Activated T-cell treated with anti-CD3 and anti-CD28 coated beads for 1 hour (primary cell): ENCODE data around the gene VPS13D.
"Not testable (repeated sequence)": the region's sequence is repeated elsewhere in the genome, so short reads cannot be mapped to it uniquely, and the experiment has no call there.

Experiments used
- DNase-seq: peaks from one replicate; pipeline ENCODE4 v3.0.0-alpha.2; 2020; ENCODE audit warnings: low read depth

VPS13D gene

DNA sequence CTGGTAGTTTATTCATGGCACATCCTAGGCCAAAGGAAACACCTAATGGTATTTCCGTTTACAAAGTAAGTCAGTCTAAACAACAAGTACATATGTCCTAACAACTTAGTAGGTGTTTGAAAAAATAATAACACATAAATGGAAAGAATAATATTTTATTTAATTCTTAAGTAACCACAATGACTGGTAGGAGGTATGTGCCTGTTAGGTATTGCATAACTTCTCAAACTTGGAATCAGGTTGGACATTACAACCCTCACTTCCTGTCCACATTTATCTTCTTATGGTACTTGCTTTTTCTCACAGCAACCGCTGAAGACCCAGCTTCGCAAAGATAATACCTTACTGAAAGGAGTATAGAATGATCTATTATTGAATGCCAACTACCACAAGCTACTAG, 64.2 kb downstream of the VPS13D start:
- no peak for DNase-seq

DNA sequence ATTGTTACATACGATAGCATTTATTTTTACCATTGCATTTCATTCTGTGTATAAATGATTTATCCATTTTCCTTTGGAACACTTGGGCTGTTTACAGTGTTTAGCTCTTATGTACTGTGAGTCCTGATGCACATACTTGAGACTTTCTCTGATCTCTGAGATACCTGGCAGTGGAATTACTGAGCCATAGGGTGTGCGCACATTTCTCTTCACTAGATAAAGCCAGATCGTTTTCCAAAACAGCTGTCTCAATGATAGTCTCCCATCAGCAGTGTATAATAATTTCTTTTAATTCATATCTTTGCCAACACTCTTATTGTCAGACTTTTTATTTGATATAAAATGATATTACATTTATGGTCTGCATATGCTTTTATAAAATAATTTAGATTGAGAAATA, 66.2 kb downstream of the VPS13D start:
- DNase-seq, result no peak

DNA sequence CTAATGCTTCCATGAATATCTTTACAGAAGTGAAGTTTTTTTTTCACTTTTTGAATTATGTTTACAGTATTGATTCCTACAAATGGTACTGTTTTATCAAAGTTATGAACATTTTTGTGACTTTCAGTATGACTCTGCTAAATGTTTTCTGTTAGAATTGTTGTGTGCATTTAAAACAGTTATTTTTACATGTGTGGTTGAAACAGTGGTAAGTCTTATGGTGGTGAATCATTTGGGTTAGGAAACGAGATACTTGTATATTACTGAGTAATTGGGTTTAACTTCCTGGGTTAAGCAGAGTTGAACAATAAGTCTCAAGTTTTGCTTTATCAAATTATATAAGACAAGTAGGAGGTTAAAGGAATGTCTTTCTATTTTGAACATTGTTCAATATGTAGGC, 66.8 kb downstream of the VPS13D start:
- no peak for DNase-seq

DNA sequence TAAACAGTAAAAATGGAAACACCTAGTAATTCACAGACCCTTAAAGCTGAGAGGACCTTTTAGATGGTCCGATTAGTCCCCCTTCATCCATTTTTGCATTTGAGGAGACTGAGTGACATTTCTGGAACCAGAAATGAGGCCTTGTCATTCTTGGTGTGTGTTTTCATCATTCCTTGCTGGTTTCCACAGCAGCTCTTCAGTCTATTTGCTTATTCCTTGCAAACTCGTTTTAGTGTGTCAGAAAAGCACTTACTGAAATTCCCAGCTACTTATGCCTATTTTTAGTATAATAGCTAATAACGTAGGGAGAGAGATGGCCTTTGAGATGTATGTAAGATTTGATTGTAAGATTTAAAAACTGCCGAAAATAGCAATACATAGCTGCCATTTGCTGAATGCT, 70.9 kb downstream of the VPS13D start:
- no peak for DNase-seq

DNA sequence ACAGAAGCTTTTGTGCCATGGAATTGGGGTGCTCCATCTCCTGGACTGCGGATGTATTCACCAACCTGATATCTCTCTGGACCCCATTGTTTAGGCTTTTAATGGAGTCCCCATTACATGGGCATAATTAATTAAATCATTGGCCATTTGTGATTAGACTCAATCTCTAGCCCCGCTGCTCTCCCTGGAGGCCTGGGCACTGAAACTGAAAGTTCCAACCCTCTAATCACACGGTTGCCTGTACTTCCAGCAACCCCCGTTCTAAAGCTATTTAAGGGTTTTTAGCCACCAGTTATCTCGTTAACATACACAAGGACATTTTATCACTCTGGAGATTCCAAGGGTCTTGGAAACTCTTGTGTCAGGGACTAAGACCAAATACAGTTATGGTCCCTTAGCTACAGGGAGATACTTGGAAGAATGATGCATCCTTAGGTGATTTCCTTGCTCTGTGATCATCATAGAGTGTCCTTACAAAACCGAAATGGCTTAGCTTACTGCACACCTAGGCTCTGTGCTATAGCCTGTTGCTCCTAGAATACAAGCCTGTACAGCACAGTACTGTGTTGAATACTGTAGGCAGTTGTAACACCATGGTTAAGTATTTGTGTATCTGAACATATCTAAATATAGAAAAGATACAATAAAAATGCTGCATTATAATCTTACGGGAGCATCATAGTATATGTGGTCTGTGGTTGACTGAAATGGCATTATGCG, 71.8 kb downstream of the VPS13D start:
- DNase-seq, result no peak

DNA sequence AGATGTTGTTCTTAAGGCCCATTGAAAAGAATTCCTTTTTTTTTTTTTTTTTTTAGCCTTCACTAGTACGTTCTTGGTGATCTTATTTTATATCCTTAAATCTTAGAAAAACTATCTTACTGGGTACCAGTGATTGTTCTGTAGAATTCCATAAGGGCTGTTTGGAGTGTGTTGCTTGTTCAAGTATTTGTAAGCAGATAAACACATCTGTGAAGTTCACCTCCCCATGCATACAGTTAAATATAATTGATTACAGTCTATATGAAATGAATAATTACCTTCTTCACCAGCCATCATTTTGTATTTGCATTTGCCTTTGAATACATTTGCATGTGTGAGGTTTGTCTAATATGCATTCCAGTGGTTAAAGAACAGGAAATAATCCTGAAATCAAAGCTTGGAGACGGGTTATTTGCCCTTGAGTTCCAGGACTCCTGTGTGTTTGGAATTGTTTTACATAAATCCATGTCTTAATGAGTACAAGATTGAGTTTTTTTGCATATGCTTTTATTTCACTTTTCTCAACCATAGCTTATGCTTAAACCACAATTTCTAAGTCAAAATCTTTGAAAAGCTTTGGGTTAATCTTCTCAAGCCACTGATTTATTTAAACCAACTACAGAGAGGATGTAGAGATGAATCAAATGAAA, 73.1 kb downstream of the VPS13D start:
- no peak for DNase-seq

DNA sequence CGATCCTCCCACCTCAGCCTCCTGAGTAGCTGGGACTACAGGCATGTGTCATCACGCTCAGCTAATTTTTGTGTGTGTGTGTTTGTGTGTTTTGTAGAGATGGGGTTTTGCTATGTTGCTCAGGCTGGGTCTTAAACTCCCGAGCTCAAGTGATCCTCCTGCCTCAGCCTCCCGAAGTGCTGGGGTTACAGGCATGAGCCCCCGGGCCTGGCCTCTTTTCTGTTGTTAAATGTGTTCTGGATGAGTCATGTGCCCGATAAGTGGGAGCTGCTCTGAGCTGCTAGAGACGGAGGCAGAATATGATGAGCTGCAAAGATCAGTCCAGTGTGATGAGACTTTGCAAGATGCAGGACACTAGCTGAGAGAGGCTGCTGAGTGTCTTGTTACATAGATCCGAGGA, 75.5 kb downstream of the VPS13D start:
- no peak for DNase-seq

DNA sequence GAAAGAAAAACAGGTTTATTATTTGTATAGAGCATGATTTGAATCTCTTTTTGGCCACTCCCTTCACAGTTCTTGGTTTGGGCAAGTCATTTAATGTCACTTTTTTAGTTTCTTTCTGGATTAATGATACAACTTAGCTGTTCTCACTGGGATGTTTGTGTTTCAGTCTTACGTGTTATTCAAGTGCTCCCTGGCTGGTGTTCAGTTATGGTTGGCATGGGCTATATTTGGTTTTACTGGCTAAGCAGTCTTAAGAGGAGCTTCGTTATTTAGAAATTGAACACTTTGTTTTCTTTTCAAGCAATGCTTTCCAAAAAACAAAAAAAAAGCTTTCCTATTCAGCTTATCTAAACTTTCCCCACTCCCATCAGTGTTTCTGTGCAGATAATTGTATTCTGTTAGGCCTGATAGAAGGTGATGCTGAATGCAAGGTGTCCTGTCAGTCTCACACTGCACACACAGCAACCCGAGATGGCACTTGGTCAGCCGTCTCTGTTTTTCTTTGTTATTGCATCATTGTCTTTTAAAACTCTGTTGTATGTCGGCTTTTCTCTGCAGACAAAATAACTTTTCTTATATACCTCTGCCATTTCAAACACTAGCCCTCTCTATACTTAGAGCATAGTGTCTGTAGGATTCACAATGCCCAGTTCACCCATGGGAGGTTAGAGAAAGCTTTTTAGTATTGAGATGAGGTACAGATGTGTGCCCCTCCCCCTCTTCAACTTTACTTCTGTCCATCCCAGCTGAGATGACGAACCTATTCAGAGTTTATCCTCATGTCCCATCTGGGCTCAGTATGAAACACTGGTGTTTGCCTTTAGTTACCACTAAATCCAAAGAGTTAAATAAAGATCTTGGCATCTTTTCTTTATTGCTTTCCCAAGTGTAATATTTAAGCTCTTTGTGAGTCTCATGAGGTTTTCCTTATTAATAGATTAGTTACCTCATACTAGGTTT, 80.2 kb downstream of the VPS13D start:
- no peak for DNase-seq

DNA sequence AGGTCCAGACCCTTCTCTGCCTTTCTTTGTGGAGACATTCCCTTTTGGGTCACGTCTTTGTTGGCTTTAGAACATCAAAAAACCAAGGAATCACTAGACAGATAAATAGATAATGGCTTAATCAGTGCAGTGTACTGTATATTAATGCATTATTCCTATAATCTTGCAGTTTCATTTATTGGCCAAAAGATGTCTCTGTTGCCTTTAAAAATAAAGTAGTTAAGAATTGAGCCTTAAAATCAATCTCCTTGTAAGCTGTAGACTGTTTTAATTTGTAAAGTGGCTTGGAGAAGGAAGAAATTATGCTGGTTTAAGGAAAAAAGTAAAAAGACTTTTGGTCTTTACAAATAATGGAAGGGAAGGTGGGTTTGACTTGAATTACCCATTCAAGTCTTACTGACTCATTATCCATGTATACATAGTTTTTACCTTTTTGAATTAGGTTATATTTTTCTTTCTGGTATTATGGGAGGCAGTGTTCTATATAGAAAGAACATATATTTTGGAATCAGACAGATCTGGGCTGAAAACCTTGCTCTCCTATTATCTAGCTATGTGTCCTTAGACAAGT, 84.6 kb downstream of the VPS13D start:
- no peak for DNase-seq

DNA sequence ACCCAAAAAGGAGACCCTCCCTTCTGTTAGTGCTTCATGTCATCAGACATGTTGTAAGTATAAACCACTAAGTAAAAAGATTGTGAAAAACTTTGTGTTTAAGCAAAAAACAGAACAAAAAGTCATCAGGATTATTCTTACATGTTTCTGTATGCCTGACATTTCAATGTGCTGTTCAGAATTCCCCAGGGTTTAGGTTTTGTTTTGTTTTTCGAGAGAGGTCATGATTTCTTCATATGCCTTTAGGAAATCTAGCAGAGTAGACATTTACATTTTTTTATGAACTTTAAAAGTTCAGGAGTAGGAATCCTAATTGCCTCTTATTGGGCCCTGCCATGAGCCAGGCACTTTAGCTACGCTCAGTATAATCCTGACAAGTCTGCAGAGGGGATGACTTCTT, 85.3 kb downstream of the VPS13D start:
- no peak for DNase-seq

DNA sequence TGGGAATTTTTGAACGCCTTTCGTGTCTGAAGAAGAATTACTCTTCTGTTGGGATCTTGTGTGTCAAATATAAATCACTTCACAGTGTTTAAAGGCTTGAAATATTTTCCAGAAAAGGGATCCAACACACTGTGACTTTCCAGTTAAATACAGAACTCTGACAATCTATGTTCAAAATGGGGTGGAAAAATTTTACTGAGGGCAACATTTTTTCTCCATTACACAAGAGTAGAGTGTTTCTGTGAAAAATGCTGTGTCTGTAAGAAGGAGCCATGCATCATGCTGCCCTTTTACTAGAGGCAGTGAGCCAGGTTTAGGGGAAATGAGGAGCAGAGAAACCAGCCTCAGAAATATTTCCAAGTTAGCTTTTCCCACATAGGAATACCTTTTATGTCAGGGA, 86.5 kb downstream of the VPS13D start:
- no peak for DNase-seq

DNA sequence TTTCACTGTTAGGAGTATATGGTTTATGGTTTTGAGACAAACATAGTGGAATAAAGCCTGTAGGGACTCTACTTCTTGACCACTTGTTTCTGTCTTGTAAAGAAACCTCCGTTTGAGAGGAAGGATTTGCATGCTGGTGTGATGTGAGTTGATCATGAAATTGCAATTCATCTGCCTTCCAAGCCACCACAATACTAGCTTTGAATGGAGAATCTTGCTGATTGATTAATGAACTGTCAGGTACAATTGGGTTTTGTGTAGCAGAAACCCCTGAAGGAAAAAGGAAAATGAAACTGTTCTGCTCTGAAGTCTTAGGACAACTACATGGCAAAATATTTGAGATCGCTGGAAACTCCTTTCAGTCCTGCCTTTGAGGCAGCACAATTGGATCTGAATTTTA, 90.7 kb downstream of the VPS13D start:
- no peak for DNase-seq

DNA sequence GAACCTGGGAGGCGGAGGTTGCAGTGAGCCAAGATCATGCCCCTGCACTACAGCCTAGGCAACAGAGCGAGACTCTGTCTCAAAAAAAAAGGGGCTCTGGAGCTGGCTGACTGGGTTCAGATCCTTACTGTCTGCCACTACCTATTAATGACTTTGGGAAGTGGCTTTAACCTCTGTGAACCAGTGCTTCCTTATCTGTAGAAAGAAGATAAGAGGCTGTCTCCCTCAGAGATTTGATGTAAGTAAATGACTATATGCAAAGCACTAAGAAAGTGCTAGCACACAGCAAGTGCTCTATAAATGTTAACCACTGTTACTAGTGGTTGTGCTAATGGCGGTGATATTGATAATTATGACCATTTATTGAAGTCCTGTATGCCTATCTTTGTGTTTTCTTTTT, 94.6 kb downstream of the VPS13D start:
- DNase-seq, result no peak

DNA sequence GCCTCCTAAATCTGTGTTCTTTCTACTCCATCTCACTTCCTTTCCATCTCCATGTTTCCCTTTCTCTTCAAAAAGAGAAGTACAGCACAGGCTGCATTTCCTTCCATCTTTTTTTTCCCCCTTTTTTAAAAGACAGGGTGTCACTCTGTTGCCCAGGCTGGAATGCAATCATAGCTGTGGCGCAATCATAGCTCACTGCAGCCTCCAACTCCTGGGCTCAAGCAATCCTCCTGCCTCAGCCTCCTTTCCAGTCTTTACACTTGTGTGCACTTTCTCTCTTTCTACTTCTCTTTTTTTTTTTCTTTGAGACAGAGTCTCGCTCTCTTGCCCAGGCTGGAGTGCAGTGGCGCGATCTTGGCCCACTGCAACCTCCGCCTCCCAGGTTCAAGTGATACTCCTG, 95.1 kb downstream of the VPS13D start:
- not testable (repeated sequence) for DNase-seq

DNA sequence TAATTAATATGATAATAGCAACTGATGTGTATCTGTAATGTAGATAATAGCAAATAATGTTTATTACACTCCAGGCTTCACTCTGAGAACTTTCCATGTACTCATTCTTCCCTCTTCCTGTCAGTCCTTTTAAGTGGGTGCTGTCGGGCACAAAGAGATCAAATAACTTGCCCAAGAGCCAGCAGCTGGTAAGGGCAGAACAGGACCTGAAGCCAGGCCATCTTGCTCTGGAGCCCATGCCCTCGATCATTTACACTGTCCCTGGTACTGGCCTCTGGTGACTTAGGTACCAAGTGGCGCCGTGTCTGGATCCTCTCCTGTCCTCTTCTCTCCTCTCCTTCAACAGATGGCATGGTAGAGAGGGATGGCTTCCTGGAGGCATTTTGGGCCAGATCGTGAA, 97.2 kb downstream of the VPS13D start:
- DNase-seq, result no peak

DNA sequence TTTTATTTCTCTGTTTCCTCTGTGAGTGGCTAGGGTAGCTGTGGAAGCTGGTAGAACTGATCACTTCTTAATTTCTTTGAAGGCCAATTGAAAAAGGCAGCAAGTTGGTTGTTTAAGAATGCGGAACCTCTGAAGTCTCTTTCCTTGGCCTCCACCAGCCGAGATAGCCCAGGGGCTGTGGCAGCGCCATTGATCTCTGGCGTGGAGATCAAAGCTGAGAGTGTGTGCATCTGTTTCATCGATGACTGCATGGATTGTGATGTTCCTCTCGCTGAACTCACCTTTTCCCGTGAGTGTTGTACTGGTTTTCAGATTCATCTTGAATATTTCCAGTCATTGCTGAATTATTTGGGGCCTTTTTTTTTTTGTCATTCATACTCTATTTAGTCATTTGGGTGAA, 97.7 kb downstream of the VPS13D start:
- DNase-seq, result no peak

DNA sequence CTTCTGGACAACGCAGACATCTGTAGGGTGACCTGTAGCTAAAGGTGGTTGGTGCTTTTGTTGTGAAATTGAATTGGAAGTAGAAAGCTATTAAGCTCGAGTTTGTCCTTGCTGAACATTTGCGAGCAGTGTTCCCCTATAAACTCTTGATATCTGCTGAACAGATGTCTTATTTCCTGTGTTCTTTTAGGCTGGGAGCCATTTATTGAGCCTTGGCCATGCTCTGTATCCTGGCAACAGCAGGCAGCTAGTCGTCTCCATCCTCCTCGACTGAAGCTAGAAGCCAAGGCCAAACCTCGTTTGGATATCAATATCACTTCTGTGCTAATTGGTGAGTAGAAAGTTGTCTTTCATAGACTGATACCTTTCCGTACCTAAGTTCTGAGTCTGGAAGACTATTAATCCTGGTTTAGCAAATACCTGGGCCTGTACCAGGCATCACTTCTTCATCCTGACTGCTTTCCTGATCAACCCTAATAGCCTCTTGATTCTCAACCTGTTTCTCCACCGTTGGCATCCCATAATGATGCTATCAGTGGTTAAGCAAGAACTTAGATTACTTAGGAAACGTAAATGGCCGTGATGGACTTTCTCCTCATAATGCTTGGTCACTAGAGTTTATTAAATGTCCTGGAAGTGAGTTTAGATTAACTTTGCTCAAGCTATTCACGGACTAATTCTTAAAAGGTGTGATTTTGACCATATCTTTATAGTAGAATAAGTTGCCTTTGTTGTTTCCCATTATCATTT, 103.4 kb downstream of the VPS13D start:
- DNase-seq, result no peak

DNA sequence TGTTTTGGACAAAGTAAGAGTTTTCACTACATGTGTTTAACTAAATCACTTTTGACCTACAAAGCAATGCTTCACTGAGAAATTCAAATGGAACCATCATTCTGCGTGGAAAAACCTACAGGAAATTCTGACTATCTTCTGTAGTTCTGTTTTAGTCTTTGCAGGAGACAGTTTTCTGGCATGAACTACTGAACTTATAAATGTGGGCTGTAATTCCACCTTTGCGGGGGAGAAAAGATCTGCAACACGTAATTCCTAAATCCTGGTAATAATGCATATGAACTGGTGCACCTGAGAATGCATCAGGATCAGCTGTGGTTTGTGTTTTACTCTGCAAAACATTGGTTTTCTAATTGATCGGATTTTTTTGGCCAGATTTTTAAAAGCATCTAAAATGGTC, 106.0 kb downstream of the VPS13D start:
- no peak for DNase-seq

DNA sequence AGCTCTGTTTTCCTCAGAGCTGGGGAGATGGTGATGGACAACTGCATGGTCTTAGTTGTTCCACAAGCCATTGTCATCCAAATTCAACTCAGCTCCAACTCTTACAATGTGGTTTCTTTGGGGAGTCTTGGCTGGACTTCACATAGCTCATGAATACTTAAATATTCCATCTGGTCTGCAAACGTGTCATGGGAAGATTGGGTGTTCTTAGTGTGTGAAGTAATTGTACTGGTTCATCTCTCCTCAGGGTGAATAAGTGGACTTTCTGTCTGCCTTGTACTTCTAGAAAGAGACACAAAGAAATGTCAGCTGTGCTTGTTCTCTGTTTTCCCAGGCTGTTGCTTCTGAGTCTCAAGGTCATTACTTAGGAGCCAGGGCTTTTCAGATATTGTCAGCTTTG, 106.6 kb downstream of the VPS13D start:
- no peak for DNase-seq

DNA sequence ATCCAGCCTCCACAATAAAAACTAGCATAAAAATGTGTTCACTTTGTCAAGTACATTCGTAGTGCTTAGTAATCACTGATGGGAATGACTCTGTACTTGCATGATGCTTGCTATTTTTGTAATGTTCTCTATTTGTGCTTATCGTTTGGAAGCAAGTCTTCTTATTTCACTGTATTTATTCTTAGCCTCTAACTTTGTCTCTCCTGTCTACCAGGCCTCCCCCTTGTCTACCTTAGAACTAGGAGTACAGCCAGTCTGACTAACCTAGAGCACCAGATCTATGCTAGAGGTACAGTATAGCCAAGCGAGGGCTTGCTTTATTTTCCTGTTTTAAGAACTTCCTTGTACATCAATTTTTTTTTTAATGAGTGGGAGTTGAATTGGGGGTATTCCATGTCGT, 108.2 kb downstream of the VPS13D start:
- DNase-seq, result no peak

DNA sequence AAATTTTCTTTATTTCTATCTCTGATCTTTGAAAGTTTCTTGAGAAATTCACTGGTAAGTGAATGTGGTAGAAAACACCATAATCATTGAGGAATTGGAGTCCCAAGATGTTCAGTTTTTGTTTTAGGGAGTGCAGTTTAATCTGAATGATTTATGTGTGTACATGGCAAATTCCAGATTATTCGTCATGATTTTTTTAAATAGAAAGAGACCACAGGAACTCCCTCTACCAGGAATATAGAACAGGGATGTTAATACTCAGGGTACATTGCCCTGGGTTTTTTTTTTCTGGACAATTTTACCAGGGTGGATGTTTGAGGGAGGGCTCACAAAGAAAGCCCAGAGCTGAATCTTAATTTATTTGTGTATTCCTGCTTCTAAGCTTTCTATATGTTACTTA, 109.0 kb downstream of the VPS13D start:
- no peak for DNase-seq

DNA sequence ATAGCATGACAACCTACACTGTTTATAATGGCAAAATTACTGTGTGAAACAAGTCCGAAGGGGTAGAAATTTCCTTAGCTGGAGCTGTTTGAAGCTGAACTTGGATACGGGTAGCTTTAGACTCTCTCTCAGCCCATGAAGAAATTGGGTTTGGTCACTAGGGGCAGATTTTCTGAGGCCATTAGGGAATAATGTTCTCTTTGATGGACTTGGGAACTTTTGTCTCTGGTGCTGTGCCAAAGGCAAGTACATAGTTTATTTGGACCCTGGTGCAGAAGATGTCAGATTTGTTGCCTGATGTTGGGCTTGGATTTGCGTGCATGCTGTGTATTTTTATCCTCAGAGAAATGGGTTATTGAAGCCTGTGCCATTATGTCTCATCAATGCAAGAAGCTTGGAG, 109.6 kb downstream of the VPS13D start:
- DNase-seq, result no peak
